ENCODE results near the gene MYT1. TPM values are rescaled to one million over a fixed set of nuclear protein-coding genes. Genes with fewer than 3 reads are reported as not detected.

The MYT1 gene
- total and polyA plus RNA-seq, 9 of the 15 experiments (the other 6 are each of a cell fraction or from before 2014, with no cell fraction given), result 0.02 to 0.12 (median 0.06) TPM; not detected in 4

GRCh38 chr20:64255361-64256281 is 91.4 kb downstream of the MYT1 start, which contains the start of gene PCMTD2 (continued):
- TF ChIP-seq ZBTB7A (IDR thresholded peaks at IDR 0.05; ENCODE audit: borderline replicate concordance, control insufficient read depth, low read depth, low read length) (peak; percentile 22; the same call in 1 of the 2 replicates), RNF219 (CRISPR knock-in tag; IDR thresholded peaks at IDR 0.05) (no peak), BRCA1 (IDR thresholded peaks at IDR 0.05) (no peak), BRCA1 (CRISPR knock-in tag; IDR thresholded peaks at IDR 0.05) (peak; percentile 86; the same call in 1 of the 2 replicates), ZNF395 (CRISPR knock-in tag; IDR thresholded peaks at IDR 0.05) (peak; percentile 46; the same call in 1 of the 2 replicates), ZBTB9 (CRISPR knock-in tag; IDR thresholded peaks at IDR 0.05) (peak; percentile 73; the same call in 1 of the 2 replicates), TBP (optimal IDR thresholded peaks at IDR 0.05; ENCODE audit: low read depth, low read length) (peak; percentile 39), FOXP1 (CRISPR knock-in tag; IDR thresholded peaks at IDR 0.05) (peak; percentile 97), ZBTB43 (CRISPR knock-in tag; IDR thresholded peaks at IDR 0.05) (peak; percentile 58; the same call in 1 of the 2 replicates), HBP1 (CRISPR knock-in tag; IDR thresholded peaks at IDR 0.05) (no peak), E2F4 (CRISPR knock-in tag; IDR thresholded peaks at IDR 0.05; ENCODE audit: low read depth) (0 out of 2 replicates have a peak, but pooled peaks have one; percentile 47), ATF6 (CRISPR knock-in tag; IDR thresholded peaks at IDR 0.05) (0 out of 2 replicates have a peak, but pooled peaks have one; percentile 44), XRCC5 (IDR thresholded peaks at IDR 0.05; ENCODE audit: low read depth, low read length) (no peak), U2AF1 (optimal IDR thresholded peaks at IDR 0.05; ENCODE audit: low read depth, low read length) (peak; percentile 18)
